COLO829 (cell line): Measurements from ENCODE around the gene EGFL6.
"Not testable (repeated sequence)": the region's sequence is repeated elsewhere in the genome, so short reads cannot be mapped to it uniquely, and the experiment has no call there.

Source experiments
- DNase-seq: peaks from one replicate; pipeline ENCODE4 v3.0.0; 2012; ENCODE audit warnings: low spot score

EGFL6 gene

GRCh38 chrX:13652850-13653693 lies 83.7 kb downstream of the EGFL6 start, which contains the start of gene TCEANC:
Gene TCEANC (plus strand): TSS chrX:13653141. CDS start chrX:13662509, 9,368 bp downstream.
- DNase-seq = peak; percentile 91

- no peak for DNase-seq
These were observed 84.7 kb downstream of the EGFL6 start for GRCh38 chrX:13654116-13654515.

DNA sequence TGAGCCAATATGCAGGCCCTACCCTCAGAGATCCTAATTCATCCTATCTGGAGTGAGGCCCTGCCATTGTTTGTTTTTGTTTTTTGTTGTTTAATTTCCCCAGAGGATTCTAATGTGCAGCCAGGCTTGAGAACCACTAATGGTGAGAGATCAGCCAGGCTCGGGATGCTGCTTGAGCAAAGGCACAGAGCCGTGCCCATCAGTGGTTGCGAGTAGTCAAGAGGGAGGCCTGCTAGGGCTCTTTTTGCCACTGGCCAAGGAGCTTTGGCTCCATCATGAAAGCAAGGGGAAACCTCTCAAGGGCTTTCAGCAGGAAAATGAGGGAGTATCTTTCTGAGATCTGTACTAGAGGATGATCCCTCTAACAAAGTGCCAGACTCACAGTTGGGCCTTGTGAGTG lies 86.3 kb downstream of the EGFL6 start:
- DNase-seq = no peak

- DNase-seq = no peak
These were observed 89.2 kb downstream of the EGFL6 start for GRCh38 chrX:13658602-13659001.

GRCh38 chrX:13659063-13659462 lies 89.7 kb downstream of the EGFL6 start:
- no peak for DNase-seq

GRCh38 chrX:13661735-13662288 lies 92.4 kb downstream of the EGFL6 start:
- DNase-seq = no peak

GRCh38 chrX:13662355-13662791 lies 93.0 kb downstream of the EGFL6 start:
- DNase-seq = no peak

DNA sequence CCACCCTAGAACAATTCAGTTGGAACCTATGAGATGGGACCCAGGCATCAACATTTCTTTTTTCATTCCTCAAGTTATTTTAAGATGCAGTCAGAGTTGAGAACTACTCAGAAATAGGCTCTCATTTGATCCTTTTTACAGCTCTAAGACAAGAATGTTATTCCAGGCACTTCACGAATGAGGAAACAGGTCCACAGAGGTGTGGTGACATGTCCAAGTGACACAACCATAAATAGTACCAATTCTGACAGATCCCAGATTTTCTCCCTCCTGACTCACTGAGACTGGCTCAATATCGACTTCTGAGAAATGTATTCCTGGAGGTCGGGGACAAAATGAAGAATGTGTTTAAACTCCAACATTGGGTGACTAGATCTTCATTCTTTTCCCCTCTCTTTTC lies 94.6 kb downstream of the EGFL6 start:
- no peak for DNase-seq

DNA sequence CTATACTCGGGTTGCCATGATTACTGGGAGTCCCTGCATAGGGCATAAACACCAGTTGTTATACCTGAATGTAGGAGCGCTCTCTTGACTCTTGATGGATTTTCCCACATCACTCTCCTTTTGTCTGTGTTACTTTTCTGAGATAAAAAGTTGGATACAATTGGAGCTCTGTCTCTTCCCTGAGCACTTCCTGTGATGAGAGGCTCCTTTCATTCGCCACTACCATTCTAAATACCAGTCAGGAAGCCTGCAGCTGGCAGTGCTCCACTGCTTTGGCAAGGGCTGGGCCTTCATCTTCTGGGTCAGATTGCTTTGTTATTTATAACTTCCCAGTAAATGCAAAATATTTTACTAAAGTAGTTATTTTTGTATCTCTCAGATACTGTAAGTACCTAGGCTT lies 97.4 kb downstream of the EGFL6 start:
- DNase-seq = peak; percentile 88

DNA sequence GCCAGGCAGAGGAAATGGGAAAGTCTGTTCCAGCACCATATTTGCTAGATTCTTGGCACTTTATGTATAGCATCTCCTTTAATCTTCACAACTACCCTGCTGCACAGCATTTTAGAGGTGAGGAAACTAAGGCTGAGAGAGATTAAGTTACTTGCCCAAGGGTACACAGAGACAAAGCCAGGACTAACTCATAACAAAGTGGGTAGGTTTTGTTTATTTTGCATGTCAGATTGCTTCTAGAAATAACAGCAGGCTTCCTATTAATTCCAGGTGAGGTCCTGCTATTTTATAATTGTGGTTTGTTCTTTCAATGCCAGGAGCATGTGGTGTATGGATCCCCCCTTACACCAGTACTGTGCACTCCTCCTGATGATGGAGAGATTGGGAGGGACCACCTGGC lies 98.5 kb downstream of the EGFL6 start:
- no peak for DNase-seq

DNA sequence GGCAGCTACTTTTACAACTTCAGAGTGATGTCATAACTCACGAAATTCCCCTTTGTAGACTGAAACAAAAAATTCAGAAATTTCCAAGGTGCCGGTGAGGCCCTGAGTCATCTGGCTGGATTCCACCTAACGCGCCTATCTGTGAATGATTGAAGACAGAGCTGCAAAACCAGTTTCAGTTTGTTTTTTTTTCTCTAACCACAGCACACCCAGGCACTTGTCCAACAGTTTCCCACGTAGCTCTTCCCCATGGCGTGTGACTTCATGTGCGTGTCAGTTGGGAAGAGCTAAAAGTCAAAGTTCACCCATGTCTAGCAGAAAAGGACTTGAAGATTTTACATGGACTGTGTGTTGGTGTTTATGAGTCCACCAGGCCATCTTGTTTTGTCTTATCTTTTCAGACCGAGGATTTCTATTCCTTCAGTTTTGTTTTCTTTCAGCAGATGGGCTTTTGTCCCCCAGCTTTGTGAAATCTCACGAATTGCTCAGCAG lies 99.9 kb downstream of the EGFL6 start:
- peak; percentile 74 for DNase-seq

GRCh38 chrX:13669755-13670154 lies 100.4 kb downstream of the EGFL6 start:
- DNase-seq = not testable (repeated sequence)

- no peak for DNase-seq
These were observed 100.8 kb downstream of the EGFL6 start for GRCh38 chrX:13670197-13670596.

GRCh38 chrX:13673016-13673415 lies 103.6 kb downstream of the EGFL6 start:
- DNase-seq = no peak

DNA sequence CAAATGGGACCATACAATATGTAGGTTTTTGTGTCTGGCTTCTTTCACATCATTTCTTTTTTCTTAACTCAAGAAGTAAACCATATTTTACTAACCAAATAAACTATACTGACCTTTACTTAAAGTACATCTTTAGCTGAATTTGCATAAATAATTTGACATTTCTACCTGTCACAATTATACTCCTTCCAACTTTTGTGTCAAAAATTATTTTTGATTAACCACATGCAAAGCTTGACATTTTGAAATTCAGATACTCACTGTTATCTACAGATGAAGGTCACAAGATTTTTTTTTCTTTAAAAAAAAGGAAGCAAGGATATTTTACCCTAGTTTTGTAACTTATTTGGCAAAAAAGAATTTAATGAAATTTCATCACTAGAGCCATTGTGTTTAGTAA lies 107.5 kb downstream of the EGFL6 start:
- no peak for DNase-seq

GRCh38 chrX:13679700-13680099 lies 110.3 kb downstream of the EGFL6 start:
- not testable (repeated sequence) for DNase-seq

DNA sequence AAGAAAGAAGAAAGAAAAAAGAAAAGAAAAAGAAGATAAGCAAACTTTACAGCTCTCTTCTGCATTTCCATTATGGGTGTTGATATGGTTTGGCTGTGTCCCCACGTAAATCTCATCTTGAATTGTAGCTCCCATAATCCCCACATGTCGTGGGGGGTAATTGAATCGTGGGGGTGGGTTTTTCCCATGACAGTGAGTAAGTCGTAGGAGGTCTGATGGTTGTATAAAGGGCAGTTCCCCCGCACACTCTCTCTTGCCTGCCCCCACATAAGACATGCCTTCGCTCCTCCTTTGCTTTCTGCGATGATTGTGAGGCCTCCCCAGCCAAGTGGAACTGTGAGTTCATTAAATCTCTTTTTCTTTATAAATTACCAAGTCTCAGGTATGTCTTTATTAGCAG lies 112.2 kb downstream of the EGFL6 start:
- no peak for DNase-seq
